ENCODE data around the gene MSRB1.

MSRB1 gene

GRCh38 chr16:1914084-1914608 is 28.9 kb downstream of the MSRB1 start:
- no peak for TF ChIP-seq CTCF (IDR thresholded peaks at IDR 0.05; ENCODE audit: low read depth, low read length)
- H3K4me3 ChIP-seq (ENCODE audit: low read depth, low read length) = no peak overlapping the region

DNA sequence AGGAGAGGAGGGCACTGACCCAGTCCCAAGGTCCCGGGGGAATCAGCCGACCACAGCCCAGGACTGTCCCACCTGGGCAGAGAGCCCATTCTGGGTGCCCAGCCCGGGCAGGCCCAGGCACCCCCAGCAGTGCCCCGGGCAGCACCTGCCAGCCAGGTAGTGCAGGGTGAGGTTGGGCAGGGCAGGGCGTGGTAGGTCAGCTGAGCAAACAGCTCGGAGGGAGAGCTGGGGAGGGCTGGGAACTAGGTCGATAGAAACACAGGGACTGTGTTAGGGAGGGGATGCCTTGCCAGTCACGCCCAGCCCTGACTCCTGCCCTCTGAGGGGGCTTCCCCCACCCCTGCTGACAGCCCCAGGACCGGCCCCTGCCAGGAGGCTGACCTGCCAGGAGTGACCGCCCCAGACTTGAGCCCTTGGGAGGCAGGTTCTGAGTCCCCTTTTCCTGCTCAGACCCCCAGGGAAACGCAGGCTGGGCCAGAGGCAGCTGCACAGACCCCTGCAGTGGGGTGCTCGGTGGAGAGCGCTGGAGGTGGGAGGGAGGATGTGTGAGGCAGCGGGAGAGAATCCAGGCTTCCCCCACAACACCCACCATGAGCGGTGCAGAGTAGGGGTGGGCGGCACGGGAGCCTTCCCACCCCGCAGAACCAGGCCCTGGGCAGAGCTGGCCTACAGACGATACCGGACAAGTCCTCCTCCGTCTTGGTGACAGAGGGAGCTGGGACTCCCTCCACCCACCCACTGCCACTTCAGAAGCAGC is 29.5 kb downstream of the MSRB1 start:
- no peak overlapping the region for H3K4me3 ChIP-seq (ENCODE audit: low read depth, low read length)
- no peak for TF ChIP-seq CTCF (IDR thresholded peaks at IDR 0.05; ENCODE audit: low read depth, low read length)

- TF ChIP-seq CTCF (IDR thresholded peaks at IDR 0.05; ENCODE audit: low read depth, low read length) = no peak
These were observed 30.8 kb downstream of the MSRB1 start for GRCh38 chr16:1912215-1912543.

DNA sequence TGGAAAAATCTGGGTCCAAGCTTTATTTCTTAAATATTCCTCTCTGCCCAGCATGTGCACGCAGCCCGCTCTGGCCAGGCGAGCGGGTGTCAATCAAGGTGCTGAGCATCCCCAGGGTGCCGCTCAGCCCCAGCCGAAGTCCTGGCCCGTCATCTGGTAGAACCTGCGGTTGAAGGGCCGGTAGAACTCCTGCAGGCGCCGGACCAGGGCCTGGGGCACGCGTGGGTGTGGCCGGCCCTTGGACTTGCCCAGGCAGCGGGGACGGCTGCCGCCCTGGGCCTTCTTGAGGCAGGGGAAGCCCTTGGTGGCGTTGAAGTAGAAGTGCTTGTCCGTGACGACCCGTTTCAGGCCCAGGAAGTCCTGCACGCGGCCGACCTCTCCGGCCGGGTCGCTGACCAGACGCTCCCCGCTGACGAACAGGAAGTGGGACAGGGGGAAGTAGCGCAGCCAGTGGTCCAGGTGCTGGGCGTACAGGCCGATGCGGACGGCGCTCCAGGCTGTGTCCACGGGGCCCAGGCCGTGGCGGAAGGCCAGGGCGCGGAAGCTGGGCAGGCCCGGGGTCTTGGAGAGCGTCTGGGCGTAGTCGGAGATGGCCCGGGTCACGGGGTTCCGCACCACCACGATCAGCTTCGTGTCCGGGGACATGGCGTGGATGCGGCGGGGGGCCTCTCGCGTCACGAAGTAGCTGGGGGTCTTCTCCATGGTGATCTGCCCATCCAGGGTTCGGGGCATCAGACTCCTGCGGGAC is 31.4 kb downstream of the MSRB1 start:
- no peak overlapping the region for H3K4me3 ChIP-seq (ENCODE audit: low read depth, low read length)
- no peak for TF ChIP-seq CTCF (IDR thresholded peaks at IDR 0.05; ENCODE audit: low read depth, low read length)

More at GRCh38 chr16:1912215-1912543, 30.8 kb downstream of the MSRB1 start:
- H3K4me3 ChIP-seq (ENCODE audit: low read depth, low read length) = no peak overlapping the region

GRCh38 chr16:1909561-1910231 is 33.3 kb downstream of the MSRB1 start:
- no peak overlapping the region for H3K4me3 ChIP-seq (ENCODE audit: low read depth, low read length)
- TF ChIP-seq CTCF (IDR thresholded peaks at IDR 0.05; ENCODE audit: low read depth, low read length) = no peak

DNA sequence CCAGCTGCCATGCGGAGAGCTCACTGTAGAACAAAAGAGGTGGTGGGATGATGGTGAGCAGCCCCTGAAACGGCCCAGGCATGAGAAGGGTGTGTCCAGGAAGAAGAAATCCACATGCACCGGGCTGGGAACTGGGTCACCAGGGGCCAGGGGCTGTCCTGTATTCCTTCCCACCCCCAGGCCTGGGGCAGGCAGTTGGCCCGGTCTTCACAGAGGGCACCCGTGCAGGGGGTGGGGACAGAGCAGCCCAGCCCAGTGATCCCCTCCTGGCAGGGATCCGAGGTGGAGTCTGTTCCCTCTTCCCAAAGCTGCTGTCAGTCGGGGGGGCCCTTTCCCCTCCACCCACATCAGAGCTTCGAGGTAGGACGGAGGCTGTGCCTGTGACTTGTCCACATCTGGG is 34.0 kb downstream of the MSRB1 start:
- no peak for TF ChIP-seq CTCF (IDR thresholded peaks at IDR 0.05; ENCODE audit: low read depth, low read length)
- no peak overlapping the region for H3K4me3 ChIP-seq (ENCODE audit: low read depth, low read length)
